Left hindlimb (tissue), 1 donor: ENCODE results near the gene GLCE.
"Not testable (repeated sequence)": the region's sequence is repeated elsewhere in the genome, so short reads cannot be mapped to it uniquely, and the experiment has no call there.

Experiments
- DNase-seq: peaks from one replicate; pipeline ENCODE4 v3.0.0-alpha.2; 2018

Gene GLCE

DNA sequence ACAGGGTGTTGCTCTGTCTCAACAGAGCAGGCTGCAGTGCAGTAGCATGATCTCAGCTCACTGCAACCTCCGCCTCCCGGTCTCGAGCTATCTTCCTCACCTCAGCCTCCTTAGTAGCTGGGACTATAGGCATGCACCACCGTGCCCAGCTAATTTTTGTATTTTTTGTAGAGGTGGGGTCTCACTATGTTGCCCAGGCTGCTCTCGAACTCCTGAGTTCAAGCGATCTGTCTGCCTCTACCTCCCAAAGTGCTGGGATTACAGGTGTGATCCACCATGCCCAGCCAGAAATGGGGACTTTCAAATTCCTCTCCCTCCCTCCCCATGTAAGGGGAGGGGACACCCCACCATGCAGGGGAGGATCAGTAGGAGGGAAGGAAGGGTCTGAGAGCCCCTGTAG, 141.7 kb downstream of the GLCE start:
- DNase-seq = not testable (repeated sequence)

DNA sequence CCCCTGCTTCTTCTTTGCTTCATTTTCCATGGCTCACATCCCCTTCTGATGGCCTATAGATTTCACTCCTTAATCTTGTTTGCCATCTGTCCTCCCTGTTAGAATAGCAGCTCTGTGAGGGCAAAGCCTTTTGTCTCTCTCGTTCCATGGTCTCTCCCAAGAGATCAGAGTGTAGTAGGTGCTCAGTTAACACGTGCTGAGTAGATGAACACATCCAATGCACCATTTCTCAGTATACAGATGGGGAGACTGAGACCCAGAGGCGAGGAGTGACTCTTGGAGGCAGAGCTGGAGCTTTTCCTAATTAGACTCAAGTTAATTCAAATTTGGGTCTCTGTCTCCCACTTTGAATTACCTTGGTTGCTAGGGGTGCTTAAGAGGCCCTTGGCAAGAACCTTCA, 142.5 kb downstream of the GLCE start:
- DNase-seq = no peak

DNA sequence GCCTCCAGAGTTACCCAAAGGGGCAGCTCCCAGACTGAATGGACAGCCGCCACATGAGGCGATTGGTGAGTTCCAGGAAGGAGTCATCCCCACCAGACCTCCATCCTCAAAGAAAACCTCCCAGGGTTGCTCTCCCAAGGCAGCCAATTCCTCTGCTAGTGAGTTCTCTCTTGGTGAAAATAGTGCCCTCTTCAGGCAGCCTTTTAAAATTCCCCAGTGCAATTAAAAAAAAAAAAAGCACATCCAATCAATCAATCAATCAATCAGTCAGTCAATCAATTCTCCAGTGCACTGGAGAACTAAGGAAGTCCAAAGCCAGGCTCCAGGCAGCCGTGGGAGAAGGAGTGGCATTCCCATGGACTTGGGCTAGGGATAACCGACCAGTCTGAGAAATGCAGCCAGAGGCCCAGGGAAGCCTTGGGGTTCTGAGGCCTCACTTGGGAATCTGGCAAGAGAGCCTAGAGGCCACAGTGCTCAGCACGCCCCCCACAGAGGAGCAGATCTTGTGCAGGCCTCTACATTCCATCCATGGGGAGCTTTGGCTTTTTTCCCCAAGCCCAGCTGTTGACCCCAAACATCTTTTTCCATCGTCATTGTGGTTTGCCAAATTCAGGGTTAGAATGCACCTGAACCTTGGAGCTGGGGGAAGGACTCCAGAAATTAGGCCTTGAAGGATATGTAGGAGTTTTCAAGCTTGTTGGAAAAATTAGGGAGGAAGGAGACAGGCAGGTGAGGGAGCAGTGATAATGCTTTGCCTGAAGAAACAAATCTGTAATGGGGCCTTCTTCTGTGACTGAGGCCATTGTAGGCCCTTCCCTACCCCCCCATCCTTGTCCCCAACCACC, 143.1 kb downstream of the GLCE start:
- DNase-seq = no peak

DNA sequence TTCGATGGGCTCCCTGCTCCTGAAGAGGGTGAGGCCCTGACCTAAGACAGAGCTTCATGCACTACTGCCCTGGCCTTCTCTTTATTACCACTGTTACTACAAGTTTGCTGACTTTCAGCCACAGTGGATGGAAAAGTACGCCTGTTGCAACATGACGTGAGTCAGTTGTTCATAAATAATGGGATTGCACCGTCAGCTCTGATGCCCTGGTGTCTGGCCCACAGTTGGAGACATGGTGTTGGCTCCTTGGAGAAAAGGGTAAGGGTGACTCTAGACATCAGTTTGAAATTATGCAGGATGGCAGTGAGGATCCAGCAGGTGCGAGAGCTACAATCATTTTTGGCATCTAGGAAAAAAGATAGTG, 143.7 kb downstream of the GLCE start:
- DNase-seq = no peak

DNA sequence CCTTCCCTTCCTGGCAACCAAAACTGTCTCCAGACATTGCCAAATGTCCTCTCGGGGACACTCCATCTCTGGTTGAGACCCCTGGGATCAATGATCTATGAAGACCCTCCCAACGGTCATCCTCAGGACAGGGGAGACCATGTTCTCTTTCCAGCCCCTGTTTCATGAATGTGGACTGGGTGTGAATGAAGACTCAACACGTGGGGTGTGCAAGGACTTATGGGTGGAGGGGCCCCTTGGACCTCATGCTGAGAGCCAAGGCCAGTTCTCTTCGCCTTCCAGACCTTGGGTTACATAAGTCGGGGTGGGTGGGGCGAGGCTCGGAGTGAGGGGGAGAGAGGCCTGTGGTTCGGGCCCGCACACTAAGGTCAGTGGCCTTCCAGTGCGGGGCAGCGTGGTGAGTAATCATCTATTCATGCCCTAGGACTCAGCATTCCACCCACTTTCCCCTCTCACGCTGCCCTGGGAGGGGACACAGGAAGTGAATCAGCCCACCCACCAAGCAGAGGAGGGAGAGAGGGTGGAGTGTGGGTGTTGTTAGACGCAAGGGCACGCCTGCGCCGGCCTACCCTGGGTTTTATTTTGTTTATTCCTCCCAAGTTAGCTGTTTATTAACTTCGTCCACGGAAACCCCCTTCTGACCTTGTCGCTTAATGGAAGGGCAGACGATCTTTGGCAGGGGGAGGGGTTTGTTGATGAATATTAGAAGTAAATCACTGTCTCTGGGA, 144.9 kb downstream of the GLCE start:
- no peak for DNase-seq

DNA sequence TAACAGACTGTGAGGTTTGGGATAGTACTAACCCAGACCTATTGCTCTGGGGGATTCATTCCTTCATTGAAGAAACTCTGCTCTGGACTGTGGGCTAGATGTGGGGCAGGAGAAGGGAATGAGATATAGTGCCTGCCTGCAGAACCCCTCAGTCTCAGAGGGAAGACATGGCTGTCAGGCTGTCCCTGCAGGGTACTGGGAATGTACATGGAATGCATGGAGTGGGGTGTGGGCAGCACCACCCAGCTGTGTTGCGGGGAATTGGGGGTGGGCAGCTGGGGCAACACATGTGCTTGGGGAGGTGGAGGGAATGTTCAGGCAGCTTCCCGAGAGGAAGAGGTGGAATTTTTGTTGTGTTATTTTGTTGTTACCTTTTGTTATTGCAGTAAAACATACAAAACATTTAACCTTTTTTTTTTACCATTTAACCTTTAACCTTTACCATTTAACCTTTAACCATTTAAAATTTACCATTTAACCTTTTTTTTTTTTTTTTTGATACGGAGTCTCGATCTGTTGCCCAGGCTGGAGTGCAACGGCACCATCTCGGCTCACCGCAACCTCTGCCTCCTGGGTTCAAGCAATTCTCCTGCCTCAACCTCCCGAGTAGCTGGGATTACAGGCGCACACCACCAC, 145.6 kb downstream of the GLCE start:
- no peak for DNase-seq

DNA sequence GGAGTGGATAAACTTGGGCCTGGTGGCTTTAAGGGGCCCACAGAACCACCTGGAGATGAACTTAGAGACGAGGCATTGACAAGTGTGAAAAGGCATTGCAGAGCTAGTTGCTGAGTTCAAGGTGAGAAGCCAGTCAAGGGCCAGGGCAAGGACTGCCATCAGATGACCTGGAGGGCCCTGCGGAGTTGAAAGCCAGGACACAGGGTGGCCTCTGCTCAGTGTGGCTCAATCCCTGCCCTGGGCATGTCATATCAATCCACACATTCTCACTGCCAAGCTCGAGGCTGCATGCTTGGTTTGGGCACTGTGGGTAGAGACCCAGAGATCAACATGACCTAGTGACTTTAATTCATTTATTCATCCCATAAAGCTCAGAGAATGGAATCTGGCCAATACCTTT, 147.5 kb downstream of the GLCE start:
- no peak for DNase-seq

DNA sequence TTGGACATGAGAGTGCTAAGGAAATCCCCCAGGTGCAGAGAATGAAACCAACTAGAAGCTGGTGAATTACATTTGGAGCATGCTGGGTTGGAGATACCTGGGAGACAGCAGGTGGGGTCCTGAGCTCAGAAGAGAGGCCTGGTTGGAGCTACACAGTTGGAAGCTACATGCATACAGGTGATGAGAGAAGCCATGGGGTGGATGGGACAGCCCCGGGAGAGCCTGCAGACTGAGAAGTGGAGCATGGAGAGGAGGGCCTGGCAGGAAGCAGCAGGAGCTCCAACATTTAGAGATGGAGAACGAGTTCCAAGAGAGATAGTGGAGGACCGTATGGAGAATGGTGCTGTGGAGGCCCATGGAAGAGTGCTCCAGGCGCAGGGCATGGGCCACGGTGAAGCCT, 148.5 kb downstream of the GLCE start:
- no peak for DNase-seq

DNA sequence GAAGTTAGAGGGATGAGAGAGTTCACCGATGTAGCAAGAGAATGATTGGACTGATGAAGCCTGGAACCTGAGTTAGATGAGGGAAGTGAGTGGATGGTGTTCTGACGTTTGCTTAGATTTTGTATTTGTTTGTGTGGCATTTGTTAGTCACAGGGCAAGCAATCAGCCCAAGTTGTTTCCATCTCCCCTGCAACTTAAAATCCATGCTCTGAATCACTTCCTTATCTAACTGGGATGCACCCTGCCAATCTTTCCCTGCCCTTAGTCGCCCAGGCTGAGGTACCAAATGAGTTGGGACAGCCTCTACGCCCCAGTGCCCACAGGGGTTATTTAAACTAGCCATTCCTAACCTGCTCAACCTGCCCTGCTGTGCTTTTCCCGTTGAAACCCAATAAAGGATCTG, 150.9 kb downstream of the GLCE start:
- DNase-seq = no peak

DNA sequence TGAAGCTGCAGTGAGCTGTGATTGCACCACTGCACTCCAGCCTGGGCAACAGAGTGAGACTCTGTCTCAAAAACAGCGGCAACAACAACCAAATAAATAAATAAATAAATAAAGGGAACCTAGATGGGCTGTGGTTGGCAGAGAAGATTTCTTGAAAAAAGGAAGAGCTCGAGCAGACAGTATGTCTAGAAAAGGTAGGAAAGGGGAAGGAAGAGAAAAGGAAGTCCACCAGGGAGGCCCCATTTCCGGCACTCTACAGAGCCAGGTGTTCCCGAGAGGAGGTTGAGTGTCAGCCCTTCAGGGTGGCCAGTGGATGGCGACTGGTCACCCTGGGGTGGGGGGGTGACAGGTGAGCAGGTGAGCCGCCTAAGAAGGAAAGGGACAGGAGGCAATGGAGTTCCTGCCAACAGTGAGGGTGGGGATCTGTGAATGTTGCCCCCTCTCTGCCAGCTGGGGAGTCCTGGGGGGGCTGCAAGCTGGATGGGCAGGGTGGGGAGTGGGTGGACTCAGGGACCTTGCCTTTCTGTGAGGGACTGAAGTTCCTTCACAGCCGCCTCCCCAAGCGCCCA, 153.1 kb downstream of the GLCE start:
- DNase-seq = no peak

DNA sequence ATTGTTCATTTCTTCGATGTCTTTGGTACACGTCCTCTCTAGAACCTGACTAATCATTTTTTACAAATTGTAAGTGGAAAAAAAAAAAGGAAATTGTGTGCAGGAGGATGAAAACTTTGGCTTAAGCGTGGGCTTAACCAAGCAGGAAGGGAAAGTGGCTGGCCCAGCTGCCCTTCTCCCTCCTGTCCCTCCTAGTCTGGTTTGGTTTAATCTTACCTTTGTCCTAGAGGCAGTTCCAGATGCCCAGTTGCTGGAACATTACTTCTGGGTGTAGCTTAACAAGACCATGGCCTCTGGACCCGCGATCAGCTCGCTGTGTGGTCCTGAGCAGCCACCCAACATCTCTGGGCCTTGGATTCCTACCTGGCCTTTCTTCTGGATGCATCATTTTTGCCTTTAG, 153.7 kb downstream of the GLCE start:
- DNase-seq = no peak

DNA sequence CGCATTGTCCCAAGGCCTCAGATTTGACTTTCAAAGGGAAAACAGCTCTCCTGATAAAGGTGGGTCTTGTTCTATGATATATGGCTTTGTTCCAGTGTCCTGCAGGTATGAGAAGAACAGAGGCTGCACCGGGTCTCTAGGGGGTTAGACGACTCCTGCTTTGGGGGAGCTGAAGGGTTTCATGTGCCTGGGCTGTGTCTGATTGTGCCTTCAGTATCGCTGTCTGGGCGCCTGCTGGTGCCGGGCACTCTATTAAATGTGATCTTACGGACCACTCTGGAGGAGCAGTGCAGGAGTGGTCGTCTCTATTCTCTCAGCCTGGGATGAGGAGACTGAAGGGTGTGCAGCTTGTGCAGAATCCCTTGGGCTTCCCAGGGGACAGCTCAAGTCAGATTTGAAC, 154.3 kb downstream of the GLCE start:
- DNase-seq = no peak

DNA sequence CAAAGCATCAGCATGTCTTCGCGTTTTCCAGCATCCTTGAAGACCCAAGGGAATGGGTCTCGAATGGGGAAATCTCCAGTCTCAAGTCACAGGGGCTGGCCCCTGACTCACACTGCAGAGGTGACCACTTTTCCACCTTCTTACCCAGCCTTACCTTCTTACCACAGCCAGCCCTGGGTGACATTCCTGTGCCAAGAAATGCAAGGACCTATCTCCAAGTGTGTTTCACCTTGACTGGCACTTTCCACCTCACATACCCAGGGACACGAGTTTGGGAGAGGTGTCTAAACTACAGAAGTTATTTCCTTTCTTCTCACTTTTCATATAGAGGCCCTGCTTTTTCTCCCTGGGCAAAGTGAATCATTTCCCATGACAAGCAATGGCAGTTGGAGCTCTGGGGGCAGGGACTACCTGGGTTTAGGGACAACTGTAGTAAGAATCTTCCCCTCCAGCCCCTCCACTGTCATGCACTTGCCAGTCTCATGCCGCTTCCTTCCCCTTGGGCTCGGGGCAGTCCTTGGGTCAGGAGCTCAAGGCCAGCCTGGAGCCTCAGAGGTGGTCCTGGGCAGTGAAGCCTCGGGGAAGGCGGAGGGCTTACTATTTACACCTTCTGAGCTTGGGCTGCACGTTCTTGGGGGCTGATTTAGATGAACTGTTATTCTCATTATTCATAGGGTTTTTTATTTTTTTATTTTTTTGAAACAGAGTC, 155.1 kb downstream of the GLCE start:
- no peak for DNase-seq

DNA sequence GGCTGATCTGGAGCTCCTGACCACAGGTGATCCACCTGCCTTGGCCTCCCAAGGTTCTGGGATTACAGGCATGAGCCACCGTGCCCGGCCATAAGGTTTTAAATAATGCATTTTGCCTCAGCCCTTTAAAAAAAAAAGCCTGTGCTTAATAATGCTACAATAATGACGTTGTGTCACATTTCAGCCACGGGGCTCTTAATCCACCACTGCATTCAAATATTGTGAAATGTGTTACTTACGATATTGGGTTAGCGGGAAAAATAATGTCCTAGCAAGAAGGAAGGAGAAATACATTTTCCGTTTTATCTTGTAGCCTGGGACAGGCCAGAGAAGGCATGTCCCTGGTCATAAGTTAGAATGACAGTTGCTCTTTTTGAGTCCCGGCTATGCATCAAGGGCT, 155.9 kb downstream of the GLCE start:
- no peak for DNase-seq

DNA sequence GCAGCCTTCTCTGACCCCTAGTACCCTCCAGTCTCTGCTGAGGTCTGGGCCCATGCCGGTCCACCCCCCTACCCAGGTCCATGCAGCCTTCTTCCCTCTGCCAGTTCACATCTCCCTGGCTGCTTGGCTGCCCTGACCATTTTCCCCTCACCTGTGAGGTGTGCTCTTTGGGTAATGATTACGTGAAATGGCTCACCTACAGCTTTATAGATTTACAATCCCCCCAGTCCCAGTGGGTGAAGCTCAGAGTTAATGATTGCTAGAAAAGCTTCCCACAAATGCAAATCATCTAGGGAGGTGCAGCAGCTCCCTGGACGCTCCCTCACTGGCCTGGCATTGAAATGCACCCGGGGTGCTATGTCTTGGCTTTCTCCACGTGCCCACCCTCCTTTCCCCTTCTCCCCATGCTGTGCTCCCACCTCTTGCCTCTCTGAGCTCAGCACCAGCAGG, 157.0 kb downstream of the GLCE start:
- DNase-seq = no peak

DNA sequence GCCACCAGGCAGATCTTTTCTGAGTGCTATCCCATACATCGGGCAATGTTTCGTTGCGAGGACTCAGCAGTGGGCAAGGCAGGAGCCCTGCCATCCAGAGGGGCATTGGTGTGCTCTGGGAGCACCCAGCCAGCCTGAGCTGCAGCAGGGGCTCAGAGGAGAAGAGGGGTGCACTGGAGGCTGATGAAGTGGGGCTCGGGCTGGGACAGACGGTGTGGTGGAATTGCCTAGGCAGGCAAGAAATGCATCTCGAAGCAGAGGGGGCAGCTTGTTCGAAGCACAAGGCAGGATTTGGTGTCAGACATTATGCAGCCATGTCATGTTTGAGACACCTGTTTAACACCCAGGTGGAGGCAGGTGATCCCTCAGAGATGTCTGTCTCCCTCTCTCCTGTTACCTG, 157.6 kb downstream of the GLCE start:
- no peak for DNase-seq

DNA sequence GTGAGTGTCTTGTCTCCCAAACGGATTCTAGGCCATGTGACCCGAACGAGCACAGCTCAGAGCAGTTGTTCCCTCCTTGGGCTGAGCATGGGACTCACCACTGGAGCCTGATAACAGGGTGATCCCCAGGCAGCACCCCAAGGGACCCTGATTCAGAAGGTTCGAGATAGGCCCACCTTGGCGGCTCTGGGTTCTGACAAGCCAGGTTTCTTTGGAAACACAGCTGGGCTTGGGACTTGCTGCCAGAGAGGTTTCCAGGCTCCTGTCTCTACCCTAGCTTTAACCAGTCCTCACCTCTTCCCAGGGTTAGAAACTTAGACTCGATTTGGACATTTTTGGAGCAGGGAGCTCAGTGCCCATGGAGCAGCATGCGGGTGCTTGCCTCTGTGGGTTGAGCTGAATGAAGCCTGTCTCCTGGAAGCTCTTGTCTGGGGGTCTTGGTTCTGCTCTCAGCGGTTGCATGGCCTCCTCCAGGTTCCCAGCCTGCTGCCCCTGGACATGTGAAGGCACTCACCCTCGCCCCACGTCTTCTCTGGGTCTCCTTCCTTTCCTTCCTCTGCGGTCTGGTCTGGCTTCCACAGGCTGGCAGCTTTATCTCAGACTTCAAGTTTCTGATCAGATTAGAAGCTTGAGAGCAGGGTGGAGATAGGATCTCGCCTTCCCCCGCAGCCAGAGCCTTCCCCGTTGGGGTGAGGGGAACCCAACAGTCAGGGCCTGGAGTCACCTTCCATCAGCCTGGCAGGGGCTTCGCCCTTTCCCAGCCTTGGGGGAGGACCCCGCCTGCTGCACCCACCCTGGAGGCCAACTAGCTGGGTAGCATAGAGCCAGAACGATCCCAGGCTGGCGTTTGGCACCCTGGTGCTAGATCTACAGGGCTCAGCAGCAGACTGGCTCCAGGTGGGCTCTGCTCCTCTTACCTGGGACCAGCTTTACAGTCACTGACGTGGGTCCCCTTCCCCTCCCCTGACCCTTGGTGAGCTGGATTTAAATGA, 159.2 kb downstream of the GLCE start:
- no peak for DNase-seq

DNA sequence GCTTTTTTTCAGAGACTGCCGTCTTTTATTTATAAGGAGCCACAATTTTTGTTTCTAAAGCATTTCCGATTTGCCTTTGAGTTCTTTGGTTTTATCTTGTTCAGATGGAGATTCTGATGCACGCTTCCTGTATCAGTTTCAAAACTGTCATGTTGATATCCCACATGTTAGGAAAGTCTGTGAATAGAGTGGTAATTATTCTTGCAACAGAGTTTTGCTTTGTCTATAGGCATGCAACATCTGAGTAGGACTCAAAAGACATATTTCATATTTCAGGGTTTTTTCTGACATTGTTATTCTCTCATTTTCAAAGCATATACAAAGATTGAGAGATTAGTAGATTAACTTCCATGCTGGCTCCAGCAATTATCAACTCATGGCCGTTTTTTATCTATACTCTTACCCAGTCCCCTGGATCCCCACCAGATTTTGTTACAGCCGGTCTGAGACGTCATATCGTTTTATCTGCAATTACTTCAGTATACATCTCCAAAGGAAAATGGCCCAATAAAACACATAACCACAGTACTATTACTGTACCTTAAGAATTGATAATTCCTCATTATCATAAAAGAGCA, 160.6 kb downstream of the GLCE start:
- no peak for DNase-seq
